Pancreas (tissue), 10 donors: ENCODE measurements around the gene ASS1. TPM values are rescaled to one million over a fixed set of nuclear protein-coding genes. Genes with fewer than 3 reads are reported as not detected.
A peak's percentile ranks its signal among the peaks of the same experiment; 100 is the strongest.

Experiments
- ATAC-seq, 4 donors: fragments of 200-7000 bp; cut with Tn5 transposase; one replicate each; pipeline versions ENCODE4 v1.8.0 to v1.9.1; 2020; ENCODE audit warnings: mild to moderate bottlenecking in 4 of 4, moderate library complexity in 4 of 4
- DNase-seq, 6 donors: peaks; one replicate each; pipeline ENCODE4 v3.0.0-alpha.2; 2020
- FAIRE-seq: peaks from 2 replicates; lab custom pipeline; 2012; peaks lifted over from hg19 to GRCh38; lab: Jason Lieb, UNC
- H3K27ac ChIP-seq, 4 donors: fragments of 200-600 bp; sonication (generic); 1 replicate in 3 of 4; 2 replicates in 1 of 4; pipeline versions ENCODE4 v1.5.0 to v1.8.0; 2020
- H3K27me3 ChIP-seq, 4 donors: fragments of 200-600 bp; one replicate each; pipeline ENCODE4 v1.8.0; 2021
- H3K36me3 ChIP-seq, 3 donors: fragments of 200-600 bp; sonication (generic) in 1 of 3; one replicate each; pipeline versions ENCODE4 v1.5.0 to v1.8.0; 2020 to 2021
- H3K4me1 ChIP-seq, 3 donors: fragments of 200-600 bp; one replicate each; pipeline ENCODE4 v1.8.0; 2021
- H3K4me3 ChIP-seq, 4 donors: fragments of 200-600 bp; sonication (generic) in 2 of 4; one replicate each; pipeline versions ENCODE4 v1.5.0 to v1.8.0; 2020 to 2021
- H3K9me3 ChIP-seq, 4 donors: fragments of 200-600 bp; one replicate each; pipeline ENCODE4 v1.8.0; 2021
- CTCF ChIP-seq, 4 donors: fragments of 200-600 bp; sonication (generic) in 3 of 4; IDR thresholded peaks; one replicate each; pipeline versions ENCODE4 v1.5.0 to v1.8.0; 2021; ENCODE audit warnings: antibody characterized with exemption in 4 of 4
- WGBS, 2 donors: extraction: QIAGEN DNeasy Blood & Tissue Kit; methylation state at CpG; one replicate each; pipeline ENCODE4 v1.1.7; 2013; 5-methylcytosine and 5-hydroxymethylcytosine counted together
- intact Hi-C, 3 donors: fragments of 100-400 bp; cut with DNase I; formaldehyde crosslinking; loops; one replicate each; pipeline versions ENCODE4 v1.11.1 to v1.14.2; 2022
- polyA plus RNA-seq, 2 donors: library from polyadenylated mRNA; stranded (reverse); fragments of 200-250 nt; gene quantifications; one replicate each; pipeline ENCODE4 v1.2.3, GENCODE V29; 2013
- total RNA-seq, 6 donors: library from RNA; stranded (reverse); fragmentation: NEBNext Ultra II Directional in 4 of 6; extraction: Animal tissue kit (Norgen Biotek cat#: 25700) in 4 of 6; gene quantifications; one replicate each; pipeline versions ENCODE4 v1.2.1 to v1.2.4, GENCODE V29; 2021 to 2023
- donor health status: healthy with polysubstance abuse.
- donor health status: DM: no; HTN: no; CAD: no; lungs with moderate emphysema.
- donor health status: DM: no; HTN: no; CAD: no.
- donor health status: control.
- donor health status: control.
- donor health status: Bipolar disorder and iron deficiency.
- donor health status: DM: yes; HTN: yes; CAD: no.
- donor health status: DM: no; HTN: no; CAD: no.
- donor health status: DM: no; HTN: no; CAD: no.
- donor health status: DM: yes; HTN: yes; CAD: no.

Gene ASS1
- total and polyA plus RNA-seq, 8 donors = 19.3 to 71.4 (median 27.1) TPM

- 15 to 16% methylated on average over 15 of the region's 15 CpGs for WGBS, 2 donors
- Histone ChIP-seq H3K27ac (peak overlapping the region in 2 of 4 donors; percentile 61), H3K36me3 (no peaks in the 10 kb centered on the region), H3K4me3 (no peak overlapping the region), H3K9me3 (no peaks in the 10 kb centered on the region), H3K4me1 (peaks cover 24 to 46% (median 29%) of the 10 kb centered on the region in 3 donors), H3K27me3 (no peaks in the 10 kb centered on the region)
- intact Hi-C loops = no loop called here
- FAIRE-seq (no peak), DNase-seq (peak; percentile 66 to 89 (median 80)), ATAC-seq (peak; percentile 64 to 79 (median 75))
- no peak for TF ChIP-seq CTCF (IDR thresholded peaks at IDR 0.05)
Measured at GRCh38 chr9:130450344-130451003, 5.7 kb downstream of the ASS1 start.

GRCh38 chr9:130451004-130451390, 6.2 kb downstream of the ASS1 start:
- H3K27ac ChIP-seq = peak overlapping the region in 3 of 4 donors; percentile 60 to 61 (median 61)
- 45 to 47% methylated on average over 11 to 14 of the region's 14 CpGs for WGBS, 2 donors
- no peaks in the 10 kb centered on the region for H3K36me3 ChIP-seq
- H3K4me1 ChIP-seq = peaks cover 24 to 42% (median 24%) of the 10 kb centered on the region in 3 donors
- DNase-seq (peak in 3 of 6 donors; percentile 32 to 58 (median 56)), FAIRE-seq (no peak), ATAC-seq (no peak)
- H3K4me3 ChIP-seq = no peak overlapping the region
- H3K9me3 ChIP-seq = no peaks in the 10 kb centered on the region
- TF ChIP-seq CTCF (IDR thresholded peaks at IDR 0.05) = no peak
- intact Hi-C loops = no loop called here
- H3K27me3 ChIP-seq = no peaks in the 10 kb centered on the region

- ATAC-seq (peak; percentile 57 to 70 (median 63)), DNase-seq (peak; percentile 78 to 92 (median 82)), FAIRE-seq (no peak)
- intact Hi-C loops = no loop called here
- 31 to 34% methylated on average over 22 to 23 of the region's 23 CpGs for WGBS, 2 donors
- peak overlapping the region; percentile 48 to 61 (median 60) for H3K27ac ChIP-seq
- peak in 1 of 4 donors; percentile 23 for TF ChIP-seq CTCF (IDR thresholded peaks at IDR 0.05)
- H3K27me3 ChIP-seq = no peaks in the 10 kb centered on the region
- peaks cover 24 to 40% (median 24%) of the 10 kb centered on the region in 3 donors for H3K4me1 ChIP-seq
- no peaks in the 10 kb centered on the region for H3K9me3 ChIP-seq
- H3K36me3 ChIP-seq = no peaks in the 10 kb centered on the region
- H3K4me3 ChIP-seq = no peak overlapping the region
Measured at GRCh38 chr9:130451509-130452388, 7.0 kb downstream of the ASS1 start.

- H3K27me3 ChIP-seq = no peaks in the 10 kb centered on the region
- DNase-seq = peak in 2 of 6 donors; percentile 8 to 22
- TF ChIP-seq CTCF (IDR thresholded peaks at IDR 0.05) = no peak
- 95 to 98% methylated on average over 4 of the region's 4 CpGs for WGBS, 2 donors
- intact Hi-C loops = no loop called here
- H3K4me1 ChIP-seq = peaks cover 24 to 35% (median 24%) of the 10 kb centered on the region in 3 donors
- no peak for FAIRE-seq
- no peak for ATAC-seq
- peak overlapping the region in 1 of 4 donors; percentile 41 for H3K27ac ChIP-seq
- H3K4me3 ChIP-seq = no peak overlapping the region
- no peaks in the 10 kb centered on the region for H3K36me3 ChIP-seq
- no peaks in the 10 kb centered on the region for H3K9me3 ChIP-seq
Measured at GRCh38 chr9:130452835-130453234, 8.1 kb downstream of the ASS1 start.
